SK-N-SH (cell line): ENCODE results near the gene MINDY3. TPM values are rescaled to one million over a fixed set of nuclear protein-coding genes. Genes with fewer than 3 reads are reported as not detected.

Experiments
- CTCF ChIA-PET: fragments of 300-600, 350-600 bp; formaldehyde crosslinking; extraction: SDS; loops from one replicate; lab custom pipeline; 2021; lab: Yijun Ruan, JAX
- POLR2A ChIA-PET: fragments of 350-600 bp; sonication (Branson Sonifier 250); formaldehyde crosslinking; extraction: SDS; loops from one replicate; lab custom pipeline; 2020; ENCODE audit warnings: antibody characterized with exemption, inconsistent platforms; lab: Yijun Ruan, JAX
- DNase-seq: peaks from one replicate; pipeline ENCODE4 v3.0.0; 2012
- H2AFZ ChIP-seq: fragments of 200-600 bp; sonication (generic); 2 replicates; pipeline ENCODE4 v1.8.1; 2016; ENCODE audit warnings: antibody characterized with exemption, mild to moderate bottlenecking, low read depth
- H3F3A ChIP-seq: fragments of 200-600 bp; sonication (generic); replicated peaks from 2 replicates; pipeline ENCODE3; 2016; ENCODE audit warnings: antibody characterized with exemption, mild to moderate bottlenecking; ENCODE audit not compliant: insufficient read depth
- H3K27ac ChIP-seq, 2 experiments: fragments of 200-500 bp in 1 of 2; fragments of 200-600 bp in 1 of 2; sonication (Bioruptor generic) in 1 of 2; sonication (generic), shearing (Covaris generic) in 1 of 2; 2 replicates each; pipeline versions ENCODE4 v1.5.1 to v1.6.1; 2014 to 2016; ENCODE audit warnings: low read depth in 2 of 2, inconsistent platforms in 1 of 2, low read length in 1 of 2, mild to moderate bottlenecking in 1 of 2, mixed read lengths in 1 of 2
- H3K27me3 ChIP-seq: fragments of 200-600 bp; sonication (generic), shearing (Covaris generic); 2 replicates; pipeline ENCODE4 v1.6.1; 2016; ENCODE audit warnings: mixed run types; ENCODE audit not compliant: insufficient read depth
- H3K36me3 ChIP-seq, 2 experiments: fragments of 200-500 bp in 1 of 2; fragments of 200-600 bp in 1 of 2; sonication (Bioruptor generic) in 1 of 2; sonication (generic) in 1 of 2; replicated peaks in 1 of 2; 2 replicates each; pipeline versions ENCODE3 to v1.5.1; 2014 to 2016; ENCODE audit warnings: low read length in 1 of 2, mild to moderate bottlenecking in 1 of 2; ENCODE audit not compliant: insufficient read depth in 2 of 2, control insufficient read depth in 1 of 2
- H3K4me1 ChIP-seq, 2 experiments: fragments of 200-500 bp in 1 of 2; fragments of 200-600 bp in 1 of 2; sonication (Bioruptor generic) in 1 of 2; sonication (generic), shearing (Covaris generic) in 1 of 2; 2 replicates each; pipeline versions ENCODE4 v1.5.1 to v1.6.1; 2014 to 2016; ENCODE audit warnings: low read depth in 1 of 2, low read length in 1 of 2, mixed run types in 1 of 2; ENCODE audit not compliant: insufficient read depth in 2 of 2, control insufficient read depth in 1 of 2
- H3K4me2 ChIP-seq: fragments of 200-600 bp; sonication (generic), shearing (Covaris generic); 2 replicates; pipeline ENCODE4 v1.6.1; 2017; ENCODE audit warnings: mixed run types
- H3K4me3 ChIP-seq, 2 experiments: fragments of 200-500 bp in 1 of 2; fragments of 200-600 bp in 1 of 2; sonication (Bioruptor generic) in 1 of 2; sonication (generic), shearing (Covaris generic) in 1 of 2; 2 replicates each; pipeline versions ENCODE4 v1.5.1 to v1.8.1; 2014 to 2016; ENCODE audit warnings: low read depth in 2 of 2, inconsistent platforms in 1 of 2, low read length in 1 of 2, mild to moderate bottlenecking in 1 of 2, mixed read lengths in 1 of 2, moderate library complexity in 1 of 2
- H3K79me2 ChIP-seq: fragments of 200-600 bp; sonication (generic); 2 replicates; pipeline ENCODE4 v1.8.1; 2017; ENCODE audit warnings: mild to moderate bottlenecking; ENCODE audit not compliant: insufficient read depth
- H3K9ac ChIP-seq: fragments of 200-600 bp; sonication (generic); 2 replicates; pipeline ENCODE4 v1.6.1; 2017; ENCODE audit warnings: mixed run types
- H3K9me2 ChIP-seq: fragments of 200-600 bp; sonication (generic); 2 replicates; pipeline ENCODE4 v1.6.1; 2017; ENCODE audit warnings: mixed run types
- H3K9me3 ChIP-seq: fragments of 200-600 bp; sonication (generic); 2 replicates; pipeline ENCODE4 v1.6.1; 2017; ENCODE audit warnings: mixed run types, mild to moderate bottlenecking, moderate library complexity
- H4K20me1 ChIP-seq: fragments of 200-600 bp; sonication (generic); 2 replicates; pipeline ENCODE4 v1.6.1; 2017; ENCODE audit warnings: mild to moderate bottlenecking, mixed run types; ENCODE audit not compliant: insufficient read depth
- CHD2 ChIP-seq: fragments of 150-350 bp; IDR thresholded peaks from 2 replicates; pipeline ENCODE4 v1.6.1; 2018; ENCODE audit warnings: low read length; ENCODE audit not compliant: partially characterized antibody
- EZH2phosphoT487 ChIP-seq: fragments of 200-600 bp; sonication (generic); IDR thresholded peaks from 2 replicates; pipeline ENCODE4 v1.6.1; 2017; ENCODE audit warnings: low read depth, mixed run types, mild to moderate bottlenecking, antibody characterized with exemption, moderate library complexity, borderline replicate concordance
- FOSL2 ChIP-seq: IDR thresholded peaks from 2 replicates; pipeline ENCODE4 v1.4.0; 2012; ENCODE audit warnings: low read depth, mild to moderate bottlenecking, moderate library complexity, borderline replicate concordance
- FOXJ3 ChIP-seq: sonication (generic); formaldehyde crosslinking; IDR thresholded peaks from 2 replicates; pipeline ENCODE4 v1.5.1; 2020; ENCODE audit warnings: mild to moderate bottlenecking, missing genetic modification reagents
- GABPA ChIP-seq: IDR thresholded peaks from 2 replicates; pipeline ENCODE4 v1.4.0; 2012; ENCODE audit warnings: low read depth, mild to moderate bottlenecking
- MAX ChIP-seq: IDR thresholded peaks from 2 replicates; pipeline ENCODE4 v1.4.0; 2012; ENCODE audit warnings: low read depth
- MEF2A ChIP-seq: IDR thresholded peaks from 2 replicates; pipeline ENCODE4 v1.4.0; 2012; ENCODE audit warnings: low read depth, borderline replicate concordance
- PBX3 ChIP-seq: IDR thresholded peaks from 2 replicates; pipeline ENCODE4; 2012
- RAD21 ChIP-seq: IDR thresholded peaks from 2 replicates; pipeline ENCODE4 v1.6.1; 2012; ENCODE audit warnings: mild to moderate bottlenecking, low read length
- RFX5 ChIP-seq: IDR thresholded peaks from 2 replicates; pipeline ENCODE4 v1.6.1; 2012; ENCODE audit warnings: mild to moderate bottlenecking, improper control_type of control experiment, low read length
- SIN3A ChIP-seq: IDR thresholded peaks from 2 replicates; pipeline ENCODE4 v1.6.1; 2012; ENCODE audit warnings: low read depth, mild to moderate bottlenecking, low read length, moderate library complexity, borderline replicate concordance
- TAF1 ChIP-seq: IDR thresholded peaks from 2 replicates; pipeline ENCODE4 v1.6.1; 2012; ENCODE audit warnings: low read depth, mild to moderate bottlenecking, low read length, moderate library complexity, borderline replicate concordance
- WGBS: methylation state at CpG from one replicate; pipeline ENCODE4 v1.1.6; 2017; ENCODE audit warnings: low lambda C conversion rate; 5-methylcytosine and 5-hydroxymethylcytosine counted together
- polyA plus RNA-seq, 3 experiments: library from polyadenylated mRNA; depleted of rRNA; stranded (reverse); fragments of >200 nt; gene quantifications; 2 replicates each; pipeline ENCODE4 v1.2.3, GENCODE V29; 2012

The MINDY3 gene
- polyA plus RNA-seq, 1 of the 3 experiments (the other 2 are of a cell fraction), result 9.5 TPM

- H3F3A ChIP-seq, result no peaks in the 10 kb centered on the region
- H2AFZ ChIP-seq, result no peak overlapping the region
- H3K27ac ChIP-seq, result no peak overlapping the region
- no peaks in the 10 kb centered on the region for H3K79me2 ChIP-seq
- no peak overlapping the region for H3K4me3 ChIP-seq
- no peaks in the 10 kb centered on the region for H4K20me1 ChIP-seq
- no peaks in the 10 kb centered on the region for H3K9me2 ChIP-seq
- no peaks in the 10 kb centered on the region for H3K9me3 ChIP-seq
- no peak for DNase-seq
- H3K27me3 ChIP-seq, result no peaks in the 10 kb centered on the region
- ChIA-PET POLR2A (no interaction called here), CTCF (interaction anchor here (1.2 kb wide), 1 partner anchor 115 kb away, joined by 3 read pairs; no protein-coding TSS in a partner anchor)
- WGBS, result 95% methylated on average over 5 of the region's 5 CpGs
- no peak overlapping the region for H3K4me2 ChIP-seq
- H3K36me3 ChIP-seq, result peaks cover 24 to 42% of the 10 kb centered on the region in 2 experiments
- TF ChIP-seq PBX3 (no peak), RFX5 (no peak), TAF1 (no peak), FOXJ3 (CRISPR knock-in tag) (no peak), EZH2phosphoT487 (no peak), MAX (no peak), FOSL2 (no peak), GABPA (no peak)
- no peak overlapping the region for H3K9ac ChIP-seq
- H3K4me1 ChIP-seq, result peaks cover 0 to 12% of the 10 kb centered on the region in 2 experiments; a peak in 1 of 4 replicates
These were observed 72.9 kb downstream of the MINDY3 start for GRCh38 chr10:15787426-15787825.

GRCh38 chr10:15784662-15785300 lies 75.5 kb downstream of the MINDY3 start:
- H3F3A ChIP-seq, result no peaks in the 10 kb centered on the region
- CTCF ChIA-PET, result no interaction called here
- POLR2A ChIA-PET, result no interaction called here

More at GRCh38 chr10:15784662-15785300, 75.5 kb downstream of the MINDY3 start:
- H3K9me3 ChIP-seq, result no peaks in the 10 kb centered on the region
- TF ChIP-seq CHD2, result no peak
- TF ChIP-seq RAD21, result no peak
- TF ChIP-seq MEF2A, result no peak
- TF ChIP-seq SIN3A, result no peak
- TF ChIP-seq PBX3, result no peak
- no peak overlapping the region for H3K9ac ChIP-seq
- H3K27ac ChIP-seq, result no peak overlapping the region
- peaks cover 0 to 7% of the 10 kb centered on the region in 2 experiments; a peak in 1 of 4 replicates for H3K4me1 ChIP-seq
- no peak overlapping the region for H2AFZ ChIP-seq
- no peak overlapping the region for H3K4me3 ChIP-seq
- no peaks in the 10 kb centered on the region for H3K27me3 ChIP-seq
- H3K9me2 ChIP-seq, result no peaks in the 10 kb centered on the region
- H3K36me3 ChIP-seq, result peaks cover 24 to 60% of the 10 kb centered on the region in 2 experiments
- no peak for DNase-seq
- 94% methylated on average over 8 of the region's 8 CpGs for WGBS
- no peaks in the 10 kb centered on the region for H3K79me2 ChIP-seq
- H3K4me2 ChIP-seq, result no peak overlapping the region
- no peaks in the 10 kb centered on the region for H4K20me1 ChIP-seq
